Heart left ventricle (tissue), 13 donors: Measurements from ENCODE around the gene G6PD.

Experiments used
- POLR2A ChIP-seq, 2 donors: fragments of 450-650 bp; IDR thresholded peaks; one replicate each; pipeline ENCODE4 v1.6.1; 2017; ENCODE audit warnings: antibody characterized with exemption in 2 of 2, mild to moderate bottlenecking in 2 of 2, moderate library complexity in 2 of 2
- TF ChIP-seq, protein P1 (sequence below), 12 donors: fragments of 200-600 bp; sonication (generic) in 4 of 12; IDR thresholded peaks; one replicate each; pipeline versions ENCODE4 v1.5.0 to v1.8.0; 2018 to 2022; ENCODE audit warnings: antibody characterized with exemption in 12 of 12, mild to moderate bottlenecking in 5 of 12
- donor health status: ischemic (EF 13 %, LVEDD 7.1; RV severe dilation, severe dysfunction).
- donor health status: DM: no; HTN: yes; CAD: no.
- donor health status: DM: no; HTN: no; CAD: no.
- donor health status: ischemic (EF 25% LVEDD 6.9; RV normal size, moderate dysfunction).
- donor health status: ischemic (EF 25% LVEDD 5.7; RV mildly dilated, moderate dysfunction).
- donor health status: ischemic (EF 35%, LVEDD 5.7; RV mildly dilated, moderate dysfunction).
- donor health status: nonischemic (EF 11% LVEDD 7.7; RV severe dilation, severe dysfunction).
- donor health status: DM: yes; HTN: yes; CAD: no.
- donor health status: PGD.
- donor health status: ischemic (EF 29% LVEDD 5.4; RV normal size, mild dysfunction).
- donor health status: nonischemic (EF 23%, LVEDD 6.1; RV moderate dilation, normal function).

DNA sequence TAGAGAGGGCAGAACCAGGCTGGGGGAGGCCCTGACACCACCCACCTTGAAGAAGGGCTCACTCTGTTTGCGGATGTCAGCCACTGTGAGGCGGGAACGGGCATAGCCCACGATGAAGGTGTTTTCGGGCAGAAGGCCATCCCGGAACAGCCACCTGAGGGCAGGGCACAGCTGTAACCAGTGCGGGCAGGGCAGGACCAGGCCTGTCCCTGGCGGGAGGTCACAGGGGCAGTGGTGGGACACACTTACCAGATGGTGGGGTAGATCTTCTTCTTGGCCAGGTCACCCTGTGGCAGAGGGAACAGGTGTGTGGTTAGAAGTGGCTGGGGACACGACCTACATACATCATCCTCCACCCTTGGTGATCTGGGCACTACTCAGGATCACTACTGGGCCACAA lies 10.8 kb downstream of the G6PD start:
- TF ChIP-seq POLR2A (IDR thresholded peaks at IDR 0.05): no peak
- TF ChIP-seq, protein P1, sequence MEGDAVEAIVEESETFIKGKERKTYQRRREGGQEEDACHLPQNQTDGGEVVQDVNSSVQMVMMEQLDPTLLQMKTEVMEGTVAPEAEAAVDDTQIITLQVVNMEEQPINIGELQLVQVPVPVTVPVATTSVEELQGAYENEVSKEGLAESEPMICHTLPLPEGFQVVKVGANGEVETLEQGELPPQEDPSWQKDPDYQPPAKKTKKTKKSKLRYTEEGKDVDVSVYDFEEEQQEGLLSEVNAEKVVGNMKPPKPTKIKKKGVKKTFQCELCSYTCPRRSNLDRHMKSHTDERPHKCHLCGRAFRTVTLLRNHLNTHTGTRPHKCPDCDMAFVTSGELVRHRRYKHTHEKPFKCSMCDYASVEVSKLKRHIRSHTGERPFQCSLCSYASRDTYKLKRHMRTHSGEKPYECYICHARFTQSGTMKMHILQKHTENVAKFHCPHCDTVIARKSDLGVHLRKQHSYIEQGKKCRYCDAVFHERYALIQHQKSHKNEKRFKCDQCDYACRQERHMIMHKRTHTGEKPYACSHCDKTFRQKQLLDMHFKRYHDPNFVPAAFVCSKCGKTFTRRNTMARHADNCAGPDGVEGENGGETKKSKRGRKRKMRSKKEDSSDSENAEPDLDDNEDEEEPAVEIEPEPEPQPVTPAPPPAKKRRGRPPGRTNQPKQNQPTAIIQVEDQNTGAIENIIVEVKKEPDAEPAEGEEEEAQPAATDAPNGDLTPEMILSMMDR (IDR thresholded peaks at IDR 0.05): no peak
